Caki2 (cell line): ENCODE data around the gene ADIG. TPM values are rescaled to one million over a fixed set of nuclear protein-coding genes. Genes with fewer than 3 reads are reported as not detected.
A peak's percentile ranks its signal among the peaks of the same experiment; 100 is the strongest.

Experiments used
- DNase-seq: peaks from one replicate; pipeline ENCODE4 v3.0.0-alpha.2; 2015; ENCODE audit warnings: low read depth
- in situ Hi-C: cut with HindIII; loops from 2 replicates; pipeline ENCODE4 v1.10.0; 2016; ENCODE audit warnings: low sequenced_read_pairs, low pct_unique_long_range_greater_than_20kb, mixed read lengths
- total RNA-seq: library from RNA; depleted of rRNA; stranded (reverse); fragments of >200 nt; shearing (Covaris generic); gene quantifications from 2 replicates; pipeline ENCODE4 v1.2.3, GENCODE V29; 2014; ENCODE audit warnings: low replicate concordance; rRNA removed

The ADIG gene
- total RNA-seq, 1 experiment from 2014 or later = not detected

- in situ Hi-C loops = no loop called here
- no peak for DNase-seq
Measured at GRCh38 chr20:38620441-38620840, 39.4 kb downstream of the ADIG start.

- in situ Hi-C loops = no loop called here
- DNase-seq = no peak
Measured at GRCh38 chr20:38623061-38623460, 42.1 kb downstream of the ADIG start.

- DNase-seq = no peak
- in situ Hi-C loops = no loop called here
Measured at GRCh38 chr20:38624084-38624483, 43.1 kb downstream of the ADIG start.

GRCh38 chr20:38625896-38626295 is 44.9 kb downstream of the ADIG start:
- in situ Hi-C loops = no loop called here
- DNase-seq = no peak

DNA sequence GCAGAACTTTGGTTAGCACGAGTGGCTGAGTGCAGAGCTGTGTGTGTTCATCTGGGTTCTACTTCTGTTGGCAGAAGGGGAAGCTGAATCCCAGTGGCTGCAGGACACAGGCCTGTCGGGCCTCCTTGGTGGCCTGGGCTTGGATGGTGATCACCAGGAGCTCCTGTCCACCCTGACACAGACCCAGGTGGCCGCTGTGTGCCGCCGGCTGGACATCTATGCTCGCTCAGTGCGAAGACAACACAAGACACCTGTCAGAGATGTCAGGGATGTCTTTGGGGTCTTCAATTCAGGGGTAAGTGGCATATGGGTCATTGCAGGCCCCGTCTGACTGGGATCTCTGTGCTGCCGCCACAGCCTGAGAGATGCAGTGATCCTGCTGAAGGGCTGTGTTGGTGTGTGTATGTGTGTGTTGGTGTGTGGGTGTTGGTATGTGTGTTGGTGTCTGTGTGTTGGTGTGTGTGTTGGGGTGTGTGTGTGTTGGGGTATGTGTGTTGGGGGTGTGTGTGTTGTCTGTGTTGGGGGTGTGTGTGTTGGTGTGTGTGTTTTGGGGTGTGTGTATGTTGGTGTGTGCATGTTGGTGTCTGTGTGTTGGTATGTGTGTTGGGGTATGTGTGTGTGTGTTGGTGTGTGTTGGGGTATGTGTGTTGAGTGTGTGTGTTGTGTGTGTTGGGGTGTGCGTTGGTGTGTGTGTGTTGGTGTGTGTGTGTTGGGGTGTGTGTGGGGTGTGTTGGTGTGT is 46.1 kb downstream of the ADIG start:
- no peak for DNase-seq
- in situ Hi-C loops = no loop called here

GRCh38 chr20:38628580-38629470 is 47.8 kb downstream of the ADIG start:
- DNase-seq = no peak
- in situ Hi-C loops = no loop called here

DNA sequence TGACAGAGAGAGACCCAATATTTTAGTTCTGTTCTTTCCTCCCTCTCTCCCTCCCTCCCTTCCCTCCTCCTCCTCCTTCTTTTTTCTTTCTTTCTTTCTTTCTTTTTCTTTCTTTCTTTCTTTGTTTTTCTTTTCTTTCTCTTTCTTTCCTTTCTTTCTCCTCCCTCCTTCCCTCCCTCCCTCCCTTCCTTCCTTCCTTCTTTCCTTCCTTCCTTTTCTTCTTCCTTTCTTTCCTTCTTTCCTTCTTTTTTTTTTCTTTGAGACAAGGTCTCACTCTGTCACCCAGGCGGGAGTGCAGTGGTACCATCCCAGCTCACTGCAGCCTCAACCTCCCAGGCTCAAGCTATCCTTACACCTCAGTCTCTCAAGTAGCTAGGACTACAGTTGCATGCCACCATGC is 49.0 kb downstream of the ADIG start:
- in situ Hi-C loops = no loop called here
- no peak for DNase-seq

- in situ Hi-C loops = no loop called here
- no peak for DNase-seq
Measured at GRCh38 chr20:38630727-38631126, 49.7 kb downstream of the ADIG start.

- peak; percentile 32 for DNase-seq
- in situ Hi-C loops = no loop called here
Measured at GRCh38 chr20:38631155-38632022, 50.4 kb downstream of the ADIG start.

DNA sequence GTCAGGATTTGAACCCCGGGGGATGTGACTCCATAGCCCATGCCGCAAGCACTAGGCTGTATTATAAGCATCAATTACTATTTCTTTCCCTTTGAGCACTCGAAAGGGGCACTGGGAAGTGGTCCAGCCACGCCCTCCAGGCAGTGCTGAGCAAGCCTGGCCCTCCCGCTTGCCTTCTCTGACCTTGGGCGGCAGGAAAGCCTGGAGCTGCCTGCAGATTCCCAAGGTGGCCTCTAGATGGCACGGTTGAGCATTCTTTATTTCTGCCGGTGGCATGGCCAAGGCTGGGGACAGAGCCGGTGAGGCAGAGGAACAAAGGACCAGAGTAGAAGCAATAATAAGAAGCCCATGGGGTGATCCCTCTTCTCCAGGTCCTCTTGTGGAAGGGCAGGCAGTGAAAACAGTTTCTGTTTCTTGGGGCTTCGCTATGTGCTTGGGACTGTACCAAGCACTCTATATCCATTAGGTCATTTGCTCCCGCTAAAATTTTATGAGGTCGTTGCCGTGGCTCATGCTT is 52.6 kb downstream of the ADIG start:
- in situ Hi-C loops = no loop called here
- DNase-seq = peak; percentile 48

DNA sequence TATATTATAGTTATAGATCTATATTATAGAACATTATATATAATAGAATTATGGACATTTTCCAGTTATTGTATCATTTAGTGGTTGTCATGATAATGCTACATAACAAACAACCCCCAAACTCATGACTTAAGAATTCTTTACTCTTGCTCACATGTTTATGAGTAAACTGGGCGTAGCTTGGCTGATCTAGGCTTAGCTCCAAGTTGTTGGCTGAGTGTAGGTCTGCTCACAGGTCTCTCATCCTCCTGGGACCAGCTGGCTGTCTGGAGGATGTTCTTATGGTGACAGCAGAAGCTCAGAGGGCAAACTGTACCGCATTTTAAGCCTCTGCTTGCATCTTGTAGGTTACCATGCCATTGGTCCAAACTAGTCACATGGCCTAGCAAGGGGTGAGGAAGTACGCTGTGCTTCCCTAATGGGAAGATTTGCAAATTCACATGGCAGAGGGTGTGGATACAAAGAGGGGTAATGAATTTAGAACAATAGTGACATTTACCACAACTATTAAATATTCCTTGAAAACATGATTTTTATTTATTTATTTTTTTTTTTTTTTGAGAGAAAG is 54.8 kb downstream of the ADIG start:
- in situ Hi-C loops = no loop called here

More for the DNA sequence above, 54.8 kb downstream of the ADIG start:
- DNase-seq = no peak

Other genes with a start within 250 kb of the ADIG start
- not detected in 2 replicates for gene LBP, start 234.7 kb upstream of the ADIG start, total RNA-seq
- 44.4 and 211 TPM in 2 replicates for gene SNHG17, start 145.9 kb upstream of the ADIG start, total RNA-seq
- gene RALGAPB, start 108.4 kb upstream of the ADIG start, total RNA-seq = 4.5 and 4.8 TPM in 2 replicates
- 3.2 and 4.3 TPM in 2 replicates for gene ARHGAP40, start 20.6 kb downstream of the ADIG start, total RNA-seq
- not detected in 2 replicates for gene SLC32A1, start 143.3 kb downstream of the ADIG start, total RNA-seq
- 7.9 and 11.6 TPM in 2 replicates for gene ACTR5, start 167.3 kb downstream of the ADIG start, total RNA-seq
- 0.07 and 0.78 TPM in 2 replicates for gene PPP1R16B, start 224.5 kb downstream of the ADIG start, total RNA-seq